ENCODE data around the gene YARS2. TPM values are rescaled to one million over a fixed set of nuclear protein-coding genes. Genes with fewer than 3 reads are reported as not detected.
"Not testable (repeated sequence)": the region's sequence is repeated elsewhere in the genome, so short reads cannot be mapped to it uniquely, and the experiment has no call there.

YARS2 gene
- total RNA-seq, 1 donor from 2014 or later: 23.6 TPM

- no peak for TF ChIP-seq CTCF (conservative IDR thresholded peaks at IDR 0.05)
- no peaks in the 10 kb centered on the region for H3K27me3 Mint-ChIP-seq
- DNase-seq (ENCODE audit: extremely low spot score, unreplicated experiment): no peak
- H3K9me3 Mint-ChIP-seq: no peaks in the 10 kb centered on the region
- no peaks in the 10 kb centered on the region for H3K4me1 Mint-ChIP-seq (ENCODE audit: unreplicated experiment)
- H3K36me3 Mint-ChIP-seq: peaks cover 27% of the 10 kb centered on the region
- no peak overlapping the region for H3K4me3 Mint-ChIP-seq
- H3K27ac Mint-ChIP-seq: no peak overlapping the region
Observed at GRCh38 chr12:32708926-32709325, 46.8 kb downstream of the YARS2 start.

GRCh38 chr12:32706335-32707024 lies 49.2 kb downstream of the YARS2 start:
- no peaks in the 10 kb centered on the region for H3K27me3 Mint-ChIP-seq
- no peak for DNase-seq (ENCODE audit: extremely low spot score, unreplicated experiment)
- H3K27ac Mint-ChIP-seq: no peak overlapping the region
- peaks cover 18% of the 10 kb centered on the region for H3K36me3 Mint-ChIP-seq
- TF ChIP-seq CTCF (conservative IDR thresholded peaks at IDR 0.05): no peak
- H3K4me1 Mint-ChIP-seq (ENCODE audit: unreplicated experiment): no peaks in the 10 kb centered on the region
- no peaks in the 10 kb centered on the region for H3K9me3 Mint-ChIP-seq
- H3K4me3 Mint-ChIP-seq: no peak overlapping the region

- Mint-ChIP-seq H3K27me3 (no peaks in the 10 kb centered on the region), H3K4me1 (ENCODE audit: unreplicated experiment) (no peaks in the 10 kb centered on the region), H3K27ac (no peak overlapping the region), H3K9me3 (no peaks in the 10 kb centered on the region), H3K4me3 (no peak overlapping the region), H3K36me3 (peaks cover 18% of the 10 kb centered on the region)
- DNase-seq (ENCODE audit: extremely low spot score, unreplicated experiment): no peak
- TF ChIP-seq CTCF (conservative IDR thresholded peaks at IDR 0.05): no peak
Observed at GRCh38 chr12:32705783-32706182, 49.9 kb downstream of the YARS2 start.

- Mint-ChIP-seq H3K36me3 (peaks cover 13% of the 10 kb centered on the region), H3K9me3 (no peaks in the 10 kb centered on the region), H3K4me3 (no peak overlapping the region), H3K27me3 (no peaks in the 10 kb centered on the region), H3K27ac (no peak overlapping the region), H3K4me1 (ENCODE audit: unreplicated experiment) (no peaks in the 10 kb centered on the region)
- DNase-seq (ENCODE audit: extremely low spot score, unreplicated experiment): no peak
- no peak for TF ChIP-seq CTCF (conservative IDR thresholded peaks at IDR 0.05)
Observed at GRCh38 chr12:32702946-32703345, 52.8 kb downstream of the YARS2 start.

- Mint-ChIP-seq H3K27ac (no peak overlapping the region), H3K27me3 (no peaks in the 10 kb centered on the region), H3K4me1 (ENCODE audit: unreplicated experiment) (peaks cover 2% of the 10 kb centered on the region), H3K4me3 (no peak overlapping the region), H3K36me3 (peaks cover 15% of the 10 kb centered on the region), H3K9me3 (no peaks in the 10 kb centered on the region)
- no peak for TF ChIP-seq CTCF (conservative IDR thresholded peaks at IDR 0.05)
- DNase-seq (ENCODE audit: extremely low spot score, unreplicated experiment): no peak
Observed at GRCh38 chr12:32702473-32702872, 53.2 kb downstream of the YARS2 start.

- H3K27me3 Mint-ChIP-seq; H3K9me3 Mint-ChIP-seq; H3K4me1 Mint-ChIP-seq (ENCODE audit: unreplicated experiment); DNase-seq (ENCODE audit: extremely low spot score, unreplicated experiment); H3K4me3 Mint-ChIP-seq; H3K27ac Mint-ChIP-seq: not testable (repeated sequence)
- H3K36me3 Mint-ChIP-seq: peaks cover 37% of the 10 kb centered on the region
Observed at GRCh38 chr12:32699437-32699836, 56.3 kb downstream of the YARS2 start.
